GM21423 (cell line): ENCODE measurements around the gene PKNOX2.

ENCODE experiments used
- ATAC-seq: cut with Tn5 transposase; IDR thresholded peaks from one replicate; pipeline ENCODE4 v1.9.1; 2021; ENCODE audit warnings: mild to moderate bottlenecking, moderate library complexity; ENCODE audit not compliant: unreplicated experiment

Gene PKNOX2

GRCh38 chr11:125373426-125374391 is 209.2 kb downstream of the PKNOX2 start:
- ATAC-seq: no peak

- ATAC-seq: no peak
These were observed 209.8 kb downstream of the PKNOX2 start for GRCh38 chr11:125374398-125374797.

GRCh38 chr11:125375146-125375545 is 210.6 kb downstream of the PKNOX2 start:
- ATAC-seq: no peak

GRCh38 chr11:125376117-125376516 is 211.6 kb downstream of the PKNOX2 start:
- ATAC-seq: no peak

- ATAC-seq: no peak
These were observed 212.3 kb downstream of the PKNOX2 start for GRCh38 chr11:125376856-125377255.

GRCh38 chr11:125378083-125378482 is 213.5 kb downstream of the PKNOX2 start:
- ATAC-seq: no peak

- no peak for ATAC-seq
These were observed 214.0 kb downstream of the PKNOX2 start for GRCh38 chr11:125378571-125378970.

- no peak for ATAC-seq
These were observed 215.0 kb downstream of the PKNOX2 start for GRCh38 chr11:125379565-125379964.

- ATAC-seq: no peak
These were observed 215.4 kb downstream of the PKNOX2 start for GRCh38 chr11:125379981-125380380.

- ATAC-seq: no peak
These were observed 216.3 kb downstream of the PKNOX2 start for GRCh38 chr11:125380756-125381445.

GRCh38 chr11:125381499-125382044 is 217.0 kb downstream of the PKNOX2 start:
- ATAC-seq: no peak

GRCh38 chr11:125382314-125382791 is 217.8 kb downstream of the PKNOX2 start:
- ATAC-seq: no peak

- ATAC-seq: no peak
These were observed 218.3 kb downstream of the PKNOX2 start for GRCh38 chr11:125382822-125383221.

GRCh38 chr11:125384825-125385224 is 220.3 kb downstream of the PKNOX2 start:
- no peak for ATAC-seq

- no peak for ATAC-seq
These were observed 223.3 kb downstream of the PKNOX2 start for GRCh38 chr11:125387901-125388300.

GRCh38 chr11:125388611-125389010 is 224.1 kb downstream of the PKNOX2 start:
- no peak for ATAC-seq

- ATAC-seq: no peak
These were observed 225.0 kb downstream of the PKNOX2 start for GRCh38 chr11:125389339-125390166.

- no peak for ATAC-seq
These were observed 226.4 kb downstream of the PKNOX2 start for GRCh38 chr11:125390946-125391345.

GRCh38 chr11:125393331-125393730 is 228.8 kb downstream of the PKNOX2 start:
- ATAC-seq: no peak

GRCh38 chr11:125394296-125394695 is 229.7 kb downstream of the PKNOX2 start:
- ATAC-seq: no peak

- no peak for ATAC-seq
These were observed 232.9 kb downstream of the PKNOX2 start for GRCh38 chr11:125397421-125397820.
